ENCODE results near the gene NUP214.
"Not testable (repeated sequence)": the region's sequence is repeated elsewhere in the genome, so short reads cannot be mapped to it uniquely, and the experiment has no call there.

The NUP214 gene

DNA sequence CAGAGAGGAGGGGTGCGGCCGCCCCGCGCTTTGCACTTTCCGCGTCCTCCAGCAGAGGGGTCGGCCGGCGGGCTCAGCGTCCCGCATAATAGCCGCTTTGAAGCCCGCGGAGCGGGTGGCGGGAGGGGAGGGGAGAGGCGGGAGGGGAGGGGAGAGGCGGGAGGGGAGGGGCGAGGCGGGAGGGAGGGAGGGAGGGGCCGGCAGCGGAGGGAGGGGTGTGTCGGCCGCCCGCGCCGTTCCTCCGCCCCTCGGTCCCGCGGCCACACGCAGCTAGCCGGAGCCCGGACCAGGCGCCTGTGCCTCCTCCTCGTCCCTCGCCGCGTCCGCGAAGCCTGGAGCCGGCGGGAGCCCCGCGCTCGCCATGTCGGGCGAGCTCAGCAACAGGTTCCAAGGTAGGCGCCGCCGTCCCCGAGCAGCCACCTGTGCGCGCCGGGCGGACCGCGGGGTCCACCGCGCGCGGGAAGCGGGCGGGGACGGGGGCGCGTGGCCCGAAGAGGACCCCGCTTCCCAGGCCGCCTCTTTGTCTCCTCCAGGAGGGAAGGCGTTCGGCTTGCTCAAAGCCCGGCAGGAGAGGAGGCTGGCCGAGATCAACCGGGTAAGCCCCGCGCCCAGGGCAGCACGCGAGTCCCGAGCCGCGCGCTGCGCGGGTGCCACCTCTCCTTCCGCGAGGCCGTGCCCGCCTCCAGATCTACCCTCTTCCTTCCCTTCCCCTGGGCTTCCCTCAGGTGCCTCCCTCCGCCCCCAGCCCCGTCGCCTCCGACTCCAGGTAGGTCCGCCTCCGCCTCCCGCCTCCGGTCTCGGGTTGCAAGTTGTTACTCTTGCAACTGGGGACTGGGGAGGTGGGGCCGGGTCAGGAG is 28.9 kb upstream of the NUP214 start, which contains the start of gene AIF1L:
Gene AIF1L, plus strand, starts transcription at position 263 of the 857 bp plus-strand sequence. Its CDS starts 99 bp downstream, at position 362.
- no peak for DNase-seq

DNA sequence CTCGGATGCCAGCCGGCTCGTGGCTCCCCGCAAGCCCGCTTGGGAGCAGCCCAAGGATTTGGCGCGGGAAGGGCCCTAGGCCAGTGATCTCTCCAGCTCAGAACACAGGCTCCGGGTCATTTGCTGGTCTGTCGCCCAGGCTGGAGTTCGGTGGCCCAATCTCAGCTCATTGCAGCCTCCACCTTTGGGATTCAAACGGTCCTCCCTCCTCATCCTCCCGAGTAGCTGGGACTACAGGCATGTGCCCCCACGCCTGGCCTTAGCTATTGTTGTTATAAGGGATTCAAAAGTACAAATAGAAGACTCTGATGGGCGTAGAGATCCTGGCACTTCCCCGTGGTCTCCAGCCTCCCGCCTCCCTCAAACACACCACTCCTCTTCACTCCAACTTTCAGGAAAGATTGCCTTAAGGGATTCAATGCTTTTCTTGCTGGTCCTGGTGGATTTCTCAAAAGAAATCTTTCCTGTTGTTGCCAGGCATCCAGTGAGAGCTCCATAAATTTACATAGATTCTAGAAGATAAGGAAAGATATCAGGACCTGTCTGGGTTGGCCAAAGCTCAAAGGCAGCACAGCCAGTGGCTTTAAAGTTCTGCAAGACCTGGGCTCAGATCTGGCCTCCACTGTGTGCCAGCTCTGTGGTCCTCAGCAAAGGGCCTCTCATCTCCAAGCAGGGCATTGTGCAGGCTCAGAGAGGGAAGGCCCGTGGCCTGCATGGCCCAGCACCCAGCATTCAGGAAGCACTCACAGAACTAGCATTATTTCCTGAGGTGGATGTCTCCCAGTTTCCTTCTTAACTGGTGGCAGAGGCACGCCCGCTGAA is 28.0 kb upstream of the NUP214 start:
- no peak for DNase-seq

DNA sequence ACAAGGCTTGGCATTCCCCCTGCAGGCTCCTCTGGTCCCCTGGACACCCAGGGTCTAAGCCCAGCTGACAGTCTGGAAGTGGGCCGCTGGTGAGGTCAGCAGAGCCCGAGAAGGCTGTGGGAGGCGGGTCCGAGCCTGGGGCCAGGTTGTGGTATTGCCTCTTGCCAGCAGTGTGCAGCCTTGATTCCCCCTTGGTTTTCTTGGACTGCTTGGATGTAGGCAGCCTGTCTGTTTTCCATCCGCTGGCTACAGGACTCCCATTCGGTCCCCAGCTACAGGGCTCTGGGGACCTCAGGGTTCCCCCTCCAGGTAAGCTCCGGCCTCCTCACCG is 27.5 kb upstream of the NUP214 start:
- no peak for DNase-seq

DNA sequence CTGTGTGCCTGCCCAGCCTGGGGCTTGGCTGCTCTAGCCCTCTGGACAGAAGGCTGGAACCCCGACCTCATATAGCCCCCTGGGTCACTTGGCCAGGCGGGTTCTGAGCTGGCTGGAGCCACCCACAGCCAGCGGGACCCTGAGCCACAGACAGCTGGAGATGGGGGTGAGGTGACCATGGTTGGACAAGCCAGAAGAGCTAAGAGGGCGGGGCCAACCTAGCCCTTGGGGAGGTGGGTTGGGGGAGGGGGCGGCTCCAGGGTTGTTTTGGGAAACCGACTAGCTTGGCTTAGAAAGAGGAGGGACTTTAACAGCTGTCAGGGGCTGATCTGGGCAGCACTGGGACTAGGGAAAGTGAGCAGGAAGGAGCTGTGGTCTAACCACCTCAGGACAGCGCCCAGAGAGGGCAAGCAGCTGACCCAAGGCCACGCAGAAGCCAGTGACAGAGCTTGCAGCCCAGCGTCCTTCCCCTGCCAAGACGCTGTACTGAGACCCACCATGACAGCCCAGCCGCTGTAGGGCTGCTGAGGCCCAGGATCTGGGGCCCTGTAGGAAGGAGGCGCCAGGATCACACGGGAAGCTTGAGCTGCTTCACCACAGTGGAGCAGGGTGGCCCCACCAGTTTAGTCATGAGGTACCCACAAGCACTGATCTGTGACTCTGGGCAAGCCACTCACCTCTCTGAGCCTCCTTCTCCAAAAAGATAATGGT is 26.8 kb upstream of the NUP214 start:
- DNase-seq: no peak

DNA sequence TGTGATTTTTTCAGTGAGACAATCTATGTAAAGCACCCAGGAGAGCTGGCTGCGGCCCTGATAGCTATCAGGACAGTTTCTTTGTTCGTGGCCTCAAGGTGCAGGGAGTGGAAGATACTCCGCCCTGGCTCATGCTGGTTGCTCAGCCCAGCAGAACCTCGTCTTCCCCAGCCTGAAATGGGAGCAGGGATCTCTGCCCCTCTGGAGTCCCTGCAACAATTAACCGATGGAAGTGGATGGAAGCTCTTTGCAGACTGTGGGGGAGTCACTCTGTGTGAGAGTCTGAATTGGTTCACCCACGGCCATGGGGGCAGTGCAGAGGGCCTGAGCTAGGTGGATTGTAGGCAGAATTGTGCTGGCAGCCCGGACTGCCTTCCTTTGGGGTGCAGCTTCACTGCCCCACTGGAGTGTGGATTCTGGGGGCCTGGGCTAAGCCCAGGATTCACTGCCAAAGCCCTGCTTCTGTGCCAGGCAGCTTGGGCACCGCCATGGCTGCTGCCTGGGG is 26.2 kb upstream of the NUP214 start:
- no peak for DNase-seq

DNA sequence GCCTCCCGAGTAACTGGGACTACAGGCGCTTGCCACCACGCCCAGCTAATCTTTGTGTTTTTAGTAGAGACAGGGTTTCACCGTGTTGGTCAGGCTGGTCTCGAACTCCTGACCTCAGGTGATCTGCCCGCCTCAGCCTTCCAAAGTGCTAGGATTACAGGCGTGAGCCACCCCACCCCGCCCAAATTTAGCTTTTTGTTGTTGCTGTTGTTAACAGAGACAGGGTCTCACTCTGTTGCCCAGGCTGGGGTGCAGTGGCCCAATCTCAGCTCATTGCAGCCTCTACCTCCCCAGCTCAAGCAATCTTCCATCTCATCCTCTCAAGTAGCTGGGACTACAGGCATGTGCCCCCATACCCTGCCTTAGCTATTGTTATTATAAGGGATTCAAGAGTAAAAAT is 25.5 kb upstream of the NUP214 start:
- not testable (repeated sequence) for DNase-seq

DNA sequence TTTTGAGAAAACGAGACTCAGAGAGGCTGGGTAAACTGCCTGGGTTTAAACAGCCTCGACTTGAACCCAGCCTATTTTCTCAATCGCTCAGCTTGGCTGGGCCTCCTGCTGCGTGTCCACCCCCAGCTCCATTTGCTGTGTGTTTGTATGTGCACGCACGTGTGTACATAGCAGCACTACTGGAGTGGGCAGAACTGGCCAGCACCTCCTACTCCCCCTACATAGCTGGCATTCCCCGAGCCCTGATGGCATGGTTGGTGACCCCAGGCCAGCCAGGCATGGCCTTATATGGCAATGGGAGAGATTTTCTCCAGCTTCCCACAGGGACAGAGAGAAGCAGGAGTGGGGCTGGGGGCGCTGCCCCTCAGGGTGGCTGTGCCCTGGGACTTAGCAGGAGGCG is 24.9 kb upstream of the NUP214 start:
- DNase-seq: no peak

DNA sequence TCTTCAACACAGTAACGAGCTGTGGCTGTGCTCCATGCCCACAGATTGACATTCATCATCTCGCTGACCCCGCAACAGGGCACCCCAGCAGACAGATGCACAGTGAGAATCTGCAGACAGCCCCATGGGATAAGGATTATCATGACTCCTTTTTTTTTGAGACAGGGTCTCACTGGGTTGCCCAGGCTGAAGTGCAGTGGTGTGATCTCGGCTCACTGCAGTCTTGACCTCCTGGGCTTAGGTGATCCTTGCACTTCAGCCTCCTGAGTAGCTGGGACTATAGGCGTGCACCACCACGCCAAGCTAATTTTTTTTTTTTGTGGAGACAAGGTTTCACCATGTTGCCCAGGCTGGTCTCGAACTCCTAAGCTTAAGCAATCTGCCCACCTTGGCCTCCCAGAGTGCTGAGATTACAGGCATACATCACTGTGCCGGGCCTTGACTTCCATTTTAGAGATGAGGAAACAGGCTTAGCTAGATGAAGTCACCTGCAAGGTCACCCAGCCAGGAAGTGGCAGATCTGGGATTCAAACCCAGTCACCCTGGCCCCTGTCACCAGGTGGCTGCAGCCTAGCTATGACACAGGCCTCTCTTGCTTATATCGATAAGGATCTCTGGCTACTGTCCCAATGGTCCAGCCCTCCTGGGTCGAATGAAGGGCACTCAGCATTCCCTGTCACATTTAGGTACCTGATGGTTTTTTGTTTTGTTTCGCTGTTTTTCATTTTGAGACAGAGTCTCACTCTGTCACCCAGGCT is 24.0 kb upstream of the NUP214 start:
- no peak for DNase-seq

DNA sequence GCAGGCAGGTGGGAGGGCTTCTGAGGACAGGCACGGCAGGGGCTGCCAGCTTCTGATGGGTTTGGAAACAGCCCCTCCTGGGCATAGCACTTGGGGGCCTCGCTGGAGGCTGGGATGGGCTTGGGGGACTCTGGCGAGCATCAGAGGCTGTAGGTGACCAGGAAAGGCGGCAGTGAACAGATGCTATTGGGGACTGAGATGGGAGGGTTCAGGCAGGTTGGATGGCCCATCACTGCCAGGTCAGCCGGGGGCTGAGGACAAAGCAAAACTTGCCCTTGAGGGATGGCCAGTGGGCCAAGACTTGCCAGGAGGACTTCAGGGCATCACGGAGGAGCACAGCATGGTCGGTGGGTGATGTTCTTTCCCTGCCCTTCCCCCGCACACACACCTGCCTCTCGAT is 22.4 kb upstream of the NUP214 start:
- no peak for DNase-seq

DNA sequence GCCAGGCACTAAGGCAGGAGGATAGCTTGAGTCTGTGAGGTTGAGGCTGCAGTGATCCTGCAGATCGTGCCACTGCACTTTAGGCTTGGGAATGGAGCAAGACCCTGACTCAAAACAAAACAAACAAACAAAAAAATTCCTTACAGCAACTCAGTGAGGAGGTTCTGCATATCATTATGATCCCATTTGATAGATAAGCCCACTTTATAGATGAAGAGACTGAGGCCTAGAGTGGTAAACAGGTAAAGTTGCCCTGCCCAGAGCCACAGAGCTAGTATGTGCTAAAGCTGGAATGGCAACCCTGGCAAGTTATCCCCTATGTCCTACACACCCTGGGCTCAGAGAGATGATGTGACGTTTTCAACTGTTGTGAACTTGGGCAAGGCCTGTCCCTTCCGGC is 21.9 kb upstream of the NUP214 start:
- DNase-seq: no peak

DNA sequence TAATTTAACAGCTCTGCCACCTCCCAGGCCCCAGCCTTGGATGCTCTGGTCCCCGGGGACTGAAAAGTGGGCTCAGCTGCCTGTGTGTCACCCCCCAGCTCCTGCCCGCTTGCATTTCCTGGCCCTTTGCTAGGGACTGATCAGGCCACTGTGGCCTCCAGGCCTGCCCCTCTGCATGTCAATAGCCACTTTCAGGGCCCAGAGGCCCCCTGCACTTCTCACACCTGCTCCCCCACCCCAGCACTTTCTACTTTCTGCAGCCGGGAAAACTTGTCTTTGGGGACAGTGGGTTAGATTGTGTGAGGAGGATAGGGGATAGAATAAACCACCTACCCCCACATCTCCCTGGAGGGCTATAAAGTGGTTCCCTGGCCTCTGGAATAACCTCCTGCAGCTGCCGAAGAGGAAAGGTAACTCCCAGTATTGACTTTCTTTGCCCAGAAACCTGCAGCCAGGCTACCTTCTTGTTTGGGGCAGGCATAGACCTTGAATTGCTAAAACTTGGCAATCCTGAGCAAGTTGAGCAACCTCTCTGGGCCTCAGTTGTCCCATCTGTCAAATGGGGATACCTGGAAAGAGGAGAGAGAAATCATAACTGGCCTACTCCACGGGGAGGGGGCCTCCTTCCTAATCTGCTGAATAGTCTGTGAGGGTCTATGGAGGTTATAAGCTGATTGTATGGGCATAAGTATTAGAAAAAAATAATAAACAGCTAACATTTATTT is 21.2 kb upstream of the NUP214 start:
- DNase-seq: no peak

DNA sequence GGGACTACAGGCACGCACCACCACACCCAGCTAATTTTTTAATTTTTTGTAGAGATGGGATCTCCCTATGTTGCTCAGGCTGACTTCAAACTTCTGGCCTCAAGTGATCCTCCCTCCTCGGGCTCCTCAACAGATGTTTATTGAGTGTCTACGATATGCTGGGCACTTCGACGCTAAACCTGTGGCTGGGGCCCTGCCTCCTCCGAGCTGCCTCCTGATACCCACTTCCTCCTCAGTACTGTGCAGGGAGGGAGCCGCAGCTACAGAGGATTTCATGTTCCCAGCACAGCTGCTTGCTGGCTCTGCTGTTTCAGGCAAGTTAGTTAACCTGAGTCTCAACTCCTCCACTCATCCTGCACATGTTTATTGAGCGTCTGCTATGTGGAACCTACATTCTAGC is 19.4 kb upstream of the NUP214 start:
- DNase-seq: no peak

DNA sequence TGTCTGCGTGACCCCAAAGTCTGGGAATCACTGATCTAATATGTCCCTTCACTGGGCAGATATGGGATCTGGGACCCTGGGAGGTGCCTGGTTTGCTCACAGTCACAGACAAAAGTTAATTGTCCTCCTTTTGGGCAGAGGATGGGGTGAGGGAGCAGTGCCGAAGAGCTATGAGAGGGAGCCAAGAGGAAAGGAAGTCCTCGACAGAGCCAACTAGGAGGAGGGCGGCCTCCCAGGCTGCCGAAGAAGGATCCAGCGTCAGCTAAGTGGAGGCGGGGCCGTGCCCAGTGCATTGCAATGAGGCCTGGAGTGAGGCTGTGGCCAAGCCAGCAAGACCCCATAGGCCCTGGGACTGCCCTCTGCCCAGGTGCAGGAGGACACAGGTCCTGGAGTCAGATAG is 17.6 kb upstream of the NUP214 start:
- DNase-seq: no peak

DNA sequence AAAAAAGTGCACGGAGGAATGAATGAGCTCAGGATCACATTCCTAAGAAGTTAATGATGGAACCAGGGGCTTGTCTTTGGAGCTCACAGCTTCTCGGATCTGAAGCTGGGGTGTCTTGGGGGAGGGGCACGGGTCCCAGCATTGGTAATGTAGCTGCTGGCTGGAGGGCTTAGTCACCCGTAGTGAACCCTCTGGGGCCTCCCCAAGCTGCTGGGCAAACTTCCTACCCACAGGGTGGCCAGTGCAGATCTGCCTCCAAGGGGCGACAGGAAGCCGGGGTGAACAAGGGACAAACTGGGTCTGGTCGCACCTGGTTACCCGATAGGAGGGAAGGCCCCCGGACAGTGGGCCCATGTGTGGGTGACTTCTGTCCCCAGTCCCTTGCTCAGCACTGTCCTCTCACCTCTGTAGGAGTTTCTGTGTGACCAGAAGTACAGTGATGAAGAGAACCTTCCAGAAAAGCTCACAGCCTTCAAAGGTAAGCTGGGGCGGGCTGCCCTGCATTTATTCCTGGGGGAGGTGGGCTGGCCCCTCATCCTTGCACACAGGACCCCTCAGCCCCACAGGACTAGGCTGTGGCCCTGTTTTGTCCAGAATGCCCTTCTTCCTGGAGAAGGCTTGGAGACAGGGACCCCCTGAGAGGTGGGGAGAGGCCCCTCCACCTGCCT is 14.1 kb upstream of the NUP214 start:
- DNase-seq: no peak

DNA sequence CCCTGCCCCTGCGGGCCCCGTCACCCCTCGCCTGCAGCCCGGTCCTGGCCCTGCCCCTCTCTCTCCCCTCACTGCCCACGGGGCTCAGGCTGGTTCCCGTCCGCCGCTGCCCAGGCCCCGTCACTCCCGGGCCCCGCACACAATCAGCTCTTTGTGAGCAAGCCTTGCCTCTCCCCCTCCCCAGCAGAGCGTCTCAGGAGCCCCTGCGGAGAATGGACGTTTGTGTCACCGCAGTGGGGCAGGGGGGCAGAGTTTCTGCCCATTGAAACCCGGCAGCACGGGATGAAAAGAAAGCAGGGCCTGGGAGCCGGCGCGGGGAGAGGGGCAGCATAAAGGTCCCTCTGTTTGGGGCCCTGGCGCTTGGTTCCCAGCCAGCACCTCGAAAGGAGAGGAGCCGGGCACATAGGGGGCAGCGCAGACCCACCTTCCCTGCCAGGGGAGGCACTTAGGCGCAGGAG is 13.5 kb upstream of the NUP214 start:
- DNase-seq: no peak

DNA sequence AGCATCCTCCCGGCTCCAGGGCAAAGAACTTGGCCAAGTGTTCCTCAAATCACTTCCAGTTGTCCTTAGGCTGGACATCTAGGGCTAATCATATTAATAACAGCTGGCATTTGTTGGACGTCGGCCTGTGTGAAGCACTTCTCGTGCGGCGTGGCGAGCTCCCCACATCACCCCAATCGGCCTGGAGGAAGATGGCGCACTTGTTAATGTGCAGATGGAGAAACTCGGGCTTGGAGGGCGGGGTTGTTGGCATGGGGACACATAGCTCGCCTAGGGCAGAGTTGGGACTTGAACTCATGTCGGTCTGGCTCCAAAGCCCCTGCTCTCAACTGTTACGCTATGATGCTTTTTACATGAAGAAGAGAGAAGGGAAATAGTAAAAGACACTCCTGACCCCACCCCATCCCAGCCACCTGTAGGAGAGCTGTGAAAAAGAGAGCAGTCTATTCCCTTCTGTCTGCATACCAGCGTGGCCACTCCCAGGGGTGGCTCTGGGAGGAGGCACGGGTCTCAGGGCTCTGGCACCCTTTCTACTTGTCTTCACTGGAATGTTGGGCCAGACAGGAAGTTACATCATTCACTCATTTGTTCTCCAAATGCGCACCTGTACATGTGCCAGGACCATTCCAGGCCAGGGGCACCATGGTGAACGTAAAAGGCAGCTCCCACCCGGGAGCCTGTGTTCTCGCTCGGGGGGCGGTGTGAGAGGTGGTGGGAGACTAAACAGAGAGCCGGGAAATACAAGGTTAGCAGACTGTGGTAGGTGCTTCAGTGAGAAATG is 12.8 kb upstream of the NUP214 start:
- DNase-seq: no peak

DNA sequence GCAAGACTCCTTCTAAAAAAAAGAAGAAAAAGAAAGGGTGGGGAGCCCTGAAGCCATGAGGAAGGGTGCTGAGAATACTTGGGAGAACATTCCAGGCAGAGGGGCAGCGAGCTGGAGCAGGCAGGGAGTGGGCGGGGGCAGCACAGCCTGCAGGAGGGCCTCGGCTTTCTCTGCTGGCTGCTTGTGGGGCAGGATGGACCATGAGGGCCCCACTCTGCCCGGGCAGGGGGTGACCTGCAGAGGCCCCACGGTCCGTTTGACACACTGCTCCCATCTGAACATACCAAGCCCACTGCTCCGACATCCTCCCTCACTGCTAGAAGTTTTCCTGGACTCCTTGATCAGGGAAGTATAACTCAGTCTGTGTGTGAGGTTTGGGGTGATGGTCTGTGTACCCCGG is 11.7 kb upstream of the NUP214 start:
- DNase-seq: no peak

DNA sequence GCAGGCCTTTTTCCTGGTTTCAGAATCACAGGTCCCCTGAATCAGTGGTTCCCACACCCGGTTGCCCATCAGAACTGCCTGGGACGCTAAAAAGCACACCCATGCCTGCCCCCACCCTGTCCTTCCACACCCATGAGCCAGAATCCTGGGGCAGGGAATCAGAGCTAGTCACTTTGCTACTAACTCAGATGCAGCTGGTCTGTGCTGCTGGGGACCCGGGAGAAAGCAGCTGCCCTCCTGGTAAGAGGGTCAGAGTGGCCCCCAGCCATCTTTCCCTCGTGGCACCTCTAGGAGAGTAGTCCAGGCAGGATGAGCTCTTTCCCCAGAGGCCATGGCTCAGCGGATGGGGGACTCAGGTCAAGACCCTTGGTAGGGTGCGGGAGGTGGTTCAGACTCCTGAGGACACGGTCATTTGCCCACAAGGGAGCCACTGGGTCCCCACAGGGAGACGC is 11.3 kb upstream of the NUP214 start:
- DNase-seq: no peak

DNA sequence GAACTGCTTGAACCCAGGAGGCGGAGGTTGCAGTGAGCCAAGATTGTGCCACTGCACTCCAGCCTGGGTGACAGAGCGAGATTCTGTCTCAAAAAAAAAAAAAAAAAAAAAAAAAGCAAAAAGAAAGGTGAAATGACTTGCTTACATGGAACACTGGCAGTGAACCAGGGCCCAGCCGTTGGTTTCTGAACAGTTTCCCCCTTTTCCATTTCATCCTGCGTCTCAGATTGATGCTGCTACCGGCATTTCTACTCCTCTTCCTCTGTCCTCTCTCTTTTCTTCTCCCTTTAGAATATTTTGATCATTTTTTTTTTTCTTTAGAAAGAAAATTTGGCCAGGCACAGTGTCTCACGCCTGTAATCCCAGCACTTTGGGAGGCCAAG is 10.0 kb upstream of the NUP214 start:
- DNase-seq: not testable (repeated sequence)
